Coronary artery (tissue), 2 donors: ENCODE results near the gene STARD7.

Experiments used
- DNase-seq: peaks from one replicate; pipeline ENCODE4 v3.0.0-alpha.2; 2017; ENCODE audit warnings: low spot score
- H3K27ac ChIP-seq, 2 donors: fragments of 200-600 bp; sonication (generic); one replicate each; pipeline ENCODE4 v1.5.1; 2016 to 2019
- H3K4me3 ChIP-seq: fragments of 200-600 bp; sonication (generic); 2 replicates; pipeline ENCODE4 v1.5.1; 2016; ENCODE audit warnings: mild to moderate bottlenecking, moderate library complexity
- TF ChIP-seq, protein P1 (sequence below): fragments of 200-600 bp; sonication (generic); IDR thresholded peaks from one replicate; pipeline ENCODE4 v1.5.1; 2019; ENCODE audit warnings: antibody characterized with exemption

Gene STARD7

DNA sequence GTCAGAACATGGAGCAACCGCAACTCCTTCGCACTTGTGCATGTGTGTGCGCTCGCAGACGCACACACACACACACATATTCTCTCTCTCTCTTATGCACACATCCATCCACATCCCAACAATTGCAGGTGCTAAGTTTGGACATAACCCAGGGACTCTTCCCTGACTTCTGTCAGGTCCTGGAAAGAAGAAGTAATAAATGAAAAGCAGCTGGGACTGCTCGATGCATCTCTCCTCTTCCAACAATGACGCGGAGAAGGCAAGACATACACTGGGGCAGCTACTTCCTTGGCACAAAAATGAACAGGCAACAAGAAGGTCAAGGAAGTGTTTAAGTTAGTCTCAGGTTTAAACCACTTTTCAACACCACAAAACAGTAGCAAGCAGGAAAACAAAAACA is 23.6 kb downstream of the STARD7 start:
- H3K27ac ChIP-seq = no peak overlapping the region
- TF ChIP-seq, protein P1, sequence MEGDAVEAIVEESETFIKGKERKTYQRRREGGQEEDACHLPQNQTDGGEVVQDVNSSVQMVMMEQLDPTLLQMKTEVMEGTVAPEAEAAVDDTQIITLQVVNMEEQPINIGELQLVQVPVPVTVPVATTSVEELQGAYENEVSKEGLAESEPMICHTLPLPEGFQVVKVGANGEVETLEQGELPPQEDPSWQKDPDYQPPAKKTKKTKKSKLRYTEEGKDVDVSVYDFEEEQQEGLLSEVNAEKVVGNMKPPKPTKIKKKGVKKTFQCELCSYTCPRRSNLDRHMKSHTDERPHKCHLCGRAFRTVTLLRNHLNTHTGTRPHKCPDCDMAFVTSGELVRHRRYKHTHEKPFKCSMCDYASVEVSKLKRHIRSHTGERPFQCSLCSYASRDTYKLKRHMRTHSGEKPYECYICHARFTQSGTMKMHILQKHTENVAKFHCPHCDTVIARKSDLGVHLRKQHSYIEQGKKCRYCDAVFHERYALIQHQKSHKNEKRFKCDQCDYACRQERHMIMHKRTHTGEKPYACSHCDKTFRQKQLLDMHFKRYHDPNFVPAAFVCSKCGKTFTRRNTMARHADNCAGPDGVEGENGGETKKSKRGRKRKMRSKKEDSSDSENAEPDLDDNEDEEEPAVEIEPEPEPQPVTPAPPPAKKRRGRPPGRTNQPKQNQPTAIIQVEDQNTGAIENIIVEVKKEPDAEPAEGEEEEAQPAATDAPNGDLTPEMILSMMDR = no peak
- DNase-seq = no peak
- no peak overlapping the region for H3K4me3 ChIP-seq

DNA sequence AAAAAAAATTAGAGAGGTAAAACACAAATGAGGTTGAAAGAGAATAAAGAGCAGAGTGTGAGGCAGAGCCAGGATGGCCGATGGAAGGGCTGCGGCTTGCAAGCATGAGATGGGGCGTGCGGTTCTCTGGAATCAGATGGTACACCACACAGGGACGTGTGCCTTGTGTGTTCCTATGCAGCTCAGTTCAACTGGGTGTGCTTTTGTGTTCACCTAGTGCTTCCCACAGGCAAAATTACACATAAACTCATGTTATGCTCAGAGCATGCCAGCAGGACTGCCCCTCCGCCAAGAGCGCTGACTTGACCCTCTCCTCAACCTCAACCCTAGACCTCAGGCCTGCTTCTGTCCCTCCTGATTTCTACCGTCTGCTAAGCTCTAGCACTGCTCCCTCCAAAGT is 24.4 kb downstream of the STARD7 start:
- Histone ChIP-seq H3K27ac (no peak overlapping the region), H3K4me3 (no peak overlapping the region)
- TF ChIP-seq, protein P1 = no peak
- no peak for DNase-seq

GRCh38 chr2:96181529-96181928 is 27.1 kb downstream of the STARD7 start:
- Histone ChIP-seq H3K4me3 (no peak overlapping the region), H3K27ac (no peak overlapping the region)
- TF ChIP-seq, protein P1 = no peak
- DNase-seq = no peak

GRCh38 chr2:96180521-96180920 is 28.1 kb downstream of the STARD7 start:
- no peak overlapping the region for H3K27ac ChIP-seq
- no peak for DNase-seq
- no peak overlapping the region for H3K4me3 ChIP-seq
- TF ChIP-seq, protein P1 = no peak

DNA sequence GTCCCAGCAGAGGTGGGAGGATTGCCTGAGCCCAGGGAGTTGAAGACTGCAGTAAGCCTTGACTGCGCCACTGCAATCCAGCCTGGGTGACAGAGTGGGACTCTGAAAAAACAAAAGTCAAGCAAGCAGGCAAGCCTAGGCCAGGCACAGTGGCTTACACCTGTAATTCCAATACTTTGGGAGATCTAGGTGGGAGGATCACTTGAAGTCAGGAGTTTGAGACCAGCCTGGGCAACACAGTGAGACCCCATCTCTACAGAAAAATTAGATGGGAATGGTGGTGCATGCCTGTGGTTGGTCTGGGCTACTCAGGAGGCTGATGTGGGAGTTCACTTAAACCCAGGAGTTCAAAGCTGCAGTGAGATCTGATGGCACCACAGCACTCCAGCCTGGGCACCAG is 28.6 kb downstream of the STARD7 start:
- no peak for DNase-seq
- Histone ChIP-seq H3K27ac (no peak overlapping the region), H3K4me3 (no peak overlapping the region)
- TF ChIP-seq, protein P1 = no peak

GRCh38 chr2:96176661-96177060 is 32.0 kb downstream of the STARD7 start:
- no peak for DNase-seq
- H3K4me3 ChIP-seq = no peak overlapping the region
- TF ChIP-seq, protein P1 = no peak
- no peak overlapping the region for H3K27ac ChIP-seq

DNA sequence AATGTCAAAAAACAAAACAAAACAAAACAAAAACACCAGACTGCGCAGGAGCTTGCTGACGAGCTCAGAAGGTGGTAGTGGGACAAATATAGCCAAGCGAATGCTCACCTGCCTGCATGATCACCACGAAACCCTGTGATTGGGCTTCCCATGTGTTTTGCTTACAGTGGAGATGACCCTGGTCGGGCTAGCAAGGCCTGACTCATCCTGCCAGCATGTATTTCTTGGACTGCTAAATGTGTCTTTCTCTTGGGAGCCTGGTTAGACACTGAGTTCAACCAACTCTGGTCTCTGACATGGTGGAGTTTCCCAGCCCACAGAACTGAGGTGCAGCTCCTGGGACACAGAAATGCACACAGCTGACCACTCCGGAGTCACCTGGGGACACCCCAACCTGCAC is 32.7 kb downstream of the STARD7 start:
- no peak overlapping the region for H3K4me3 ChIP-seq
- no peak overlapping the region for H3K27ac ChIP-seq
- TF ChIP-seq, protein P1 = no peak
- no peak for DNase-seq
